Subcutaneous adipose tissue (tissue), 4 donors: ENCODE results near the gene PSAPL1. TPM values are rescaled to one million over a fixed set of nuclear protein-coding genes. Genes with fewer than 3 reads are reported as not detected.

ENCODE experiments used
- CTCF ChIP-seq: fragments of 450-650 bp; IDR thresholded peaks from one replicate; pipeline ENCODE4 v1.5.1; 2016; ENCODE audit warnings: low read depth, mild to moderate bottlenecking, control low read depth, antibody characterized with exemption, moderate library complexity
- total RNA-seq, 4 donors: library from RNA; depleted of rRNA; stranded (reverse); fragments of >200 nt; gene quantifications; one replicate each; pipeline ENCODE4 v1.1.0, GENCODE V29; 2016

The PSAPL1 gene
- total RNA-seq, 4 donors from 2014 or later = not detected

GRCh38 chr4:7460566-7460965, 25.8 kb upstream of the PSAPL1 start:
- no peak for TF ChIP-seq CTCF

- TF ChIP-seq CTCF = no peak
These were observed 24.7 kb upstream of the PSAPL1 start for GRCh38 chr4:7459471-7459870.

GRCh38 chr4:7458477-7458876, 23.7 kb upstream of the PSAPL1 start:
- TF ChIP-seq CTCF = no peak

GRCh38 chr4:7458066-7458425, 23.3 kb upstream of the PSAPL1 start:
- TF ChIP-seq CTCF = no peak

GRCh38 chr4:7457201-7458065, 22.7 kb upstream of the PSAPL1 start:
- no peak for TF ChIP-seq CTCF

GRCh38 chr4:7451800-7452199, 17.1 kb upstream of the PSAPL1 start:
- TF ChIP-seq CTCF = no peak

- no peak for TF ChIP-seq CTCF
These were observed 16.7 kb upstream of the PSAPL1 start for GRCh38 chr4:7451434-7451789.
